Daoy (cell line): Measurements from ENCODE around the gene ZNF286A. TPM values are rescaled to one million over a fixed set of nuclear protein-coding genes. Genes with fewer than 3 reads are reported as not detected.
"Not testable (repeated sequence)": the region's sequence is repeated elsewhere in the genome, so short reads cannot be mapped to it uniquely, and the experiment has no call there.

Experiments used
- DNase-seq: peaks from one replicate; pipeline ENCODE4 v3.0.0-alpha.2; 2015; ENCODE audit warnings: low read depth
- total RNA-seq: library from RNA; depleted of rRNA; stranded (reverse); fragments of >200 nt; shearing (Covaris generic); gene quantifications from 2 replicates; pipeline ENCODE4 v1.2.3, GENCODE V29; 2014; rRNA removed

Gene ZNF286A
- 39.9 and 84.3 TPM in 2 replicates for total RNA-seq

DNA sequence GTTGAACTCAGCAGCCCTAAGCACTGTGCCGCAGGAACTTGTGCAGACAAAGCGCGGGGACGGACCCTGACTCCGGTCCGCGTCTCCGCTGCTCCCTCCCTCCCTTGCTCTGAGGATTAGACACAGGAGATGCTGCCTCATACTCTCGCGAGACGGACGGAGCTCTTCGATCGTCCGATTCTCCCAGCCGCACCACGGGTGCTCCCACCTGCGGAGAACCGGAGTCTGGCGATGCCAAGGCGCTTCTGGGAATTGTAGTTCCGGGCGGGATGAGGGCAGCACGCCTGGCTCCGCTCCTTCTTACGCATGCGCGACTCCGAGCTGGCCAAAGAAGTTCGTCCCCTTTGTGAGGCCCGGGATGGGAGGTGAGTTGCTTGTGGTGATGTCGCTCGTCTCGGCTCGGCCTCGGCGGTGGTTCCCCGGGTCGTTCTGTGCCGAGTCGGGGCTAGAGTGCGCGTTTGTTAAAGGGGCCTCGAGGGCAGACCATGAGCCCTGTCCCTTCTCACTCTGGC is at the start of gene ZNF286A:
Gene ZNF286A (plus strand): TSS at position 340 of the 512 bp plus-strand sequence. CDS start 578 bp downstream, outside the sequence.
- DNase-seq = peak; percentile 100

DNA sequence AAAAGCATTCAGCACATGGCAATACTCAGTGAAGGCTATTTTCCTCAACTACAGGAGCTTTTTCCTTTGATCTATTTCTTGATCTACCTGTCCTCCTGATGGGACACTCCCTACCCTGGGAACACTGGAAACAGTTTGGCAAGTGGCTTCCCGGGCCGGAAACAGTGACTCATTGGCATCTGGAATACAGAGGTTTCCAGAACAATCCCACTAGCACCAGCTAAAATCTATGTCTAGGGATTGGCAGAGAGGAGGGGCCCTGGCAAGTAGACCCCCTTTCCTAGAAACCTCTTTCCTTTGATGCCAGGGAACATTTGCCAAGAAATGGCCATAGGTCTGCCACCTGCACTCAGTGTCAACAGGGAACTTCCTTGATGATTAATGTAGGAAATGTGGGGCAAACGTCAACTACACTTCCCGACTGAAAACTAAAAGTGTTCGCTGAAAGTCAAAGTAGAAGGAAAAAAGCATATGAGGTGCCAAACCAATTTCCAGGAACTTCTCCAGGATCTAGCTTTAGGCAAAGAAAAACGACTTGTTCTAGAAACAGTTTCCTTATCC is 49.6 kb upstream of the ZNF286A start:
- DNase-seq = peak; percentile 76

GRCh38 chr17:15650741-15651582 is 48.6 kb upstream of the ZNF286A start:
- DNase-seq = peak; percentile 30

DNA sequence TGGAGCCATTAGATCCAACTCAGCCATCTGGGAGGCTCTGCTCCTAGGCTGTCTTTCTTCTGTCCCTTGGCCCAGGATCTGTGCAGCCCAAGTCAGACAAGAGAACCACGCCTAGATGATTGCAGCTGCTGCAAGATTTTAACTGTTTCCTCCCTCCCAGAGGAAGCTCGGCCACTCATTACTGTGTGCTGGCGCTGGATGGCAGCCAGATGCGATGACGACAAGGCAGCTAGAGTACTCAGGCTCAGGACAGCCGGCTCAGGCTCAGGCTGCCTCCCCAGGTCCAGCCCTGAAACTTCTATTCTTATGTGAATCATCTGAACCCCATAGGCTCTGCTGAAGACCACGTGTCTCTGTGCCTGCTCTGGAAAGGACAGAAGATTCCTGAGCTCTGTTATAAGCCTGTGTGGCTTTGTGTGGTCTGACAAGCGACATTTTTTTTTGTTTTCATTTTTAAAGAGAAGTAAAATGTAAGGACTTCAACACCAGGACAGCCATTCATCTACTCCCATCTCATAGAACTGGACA is 47.9 kb upstream of the ZNF286A start:
- peak; percentile 100 for DNase-seq

DNA sequence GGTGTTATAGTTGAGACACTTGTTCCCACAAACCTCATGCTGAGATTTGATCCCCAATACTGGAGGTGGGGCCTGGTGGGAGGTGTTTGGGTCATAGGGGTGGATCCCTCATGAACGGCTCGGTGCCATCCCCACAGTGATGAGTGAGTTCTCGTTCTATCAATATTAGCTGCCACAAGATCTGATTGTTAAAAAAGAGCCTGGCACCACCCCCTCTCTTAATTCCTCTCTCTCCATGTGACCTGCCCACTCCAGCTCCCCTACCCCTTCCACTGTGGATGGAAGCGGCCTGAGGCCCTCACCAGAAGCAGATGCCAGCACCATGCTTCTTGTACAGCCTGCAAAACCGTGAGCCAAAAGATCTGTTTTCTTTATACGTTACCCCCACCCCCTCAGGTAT is 46.6 kb upstream of the ZNF286A start:
- no peak for DNase-seq

- DNase-seq = not testable (repeated sequence)
Observed at GRCh38 chr17:15654401-15654800, 45.2 kb upstream of the ZNF286A start.

- no peak for DNase-seq
Observed at GRCh38 chr17:15654886-15655561, 44.5 kb upstream of the ZNF286A start.

DNA sequence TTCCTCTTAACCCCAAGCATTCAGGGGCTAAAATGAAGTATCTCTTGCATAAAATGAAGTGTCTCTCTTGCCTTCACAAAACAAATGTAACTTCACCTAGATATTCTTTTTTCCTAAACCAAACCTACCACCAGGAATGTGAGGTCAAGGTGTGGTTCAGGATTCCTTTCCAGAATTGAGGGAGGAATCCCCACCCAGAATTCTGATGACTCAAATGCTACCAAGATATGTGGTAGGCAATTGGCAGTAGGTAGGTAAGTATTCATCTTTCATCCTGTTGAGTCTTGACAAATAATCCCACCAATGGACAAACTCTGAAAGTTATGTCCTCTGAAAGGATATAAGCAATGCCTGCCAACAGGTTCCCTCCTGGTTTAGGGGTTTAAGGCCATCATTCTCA is 41.7 kb upstream of the ZNF286A start:
- DNase-seq = no peak

- DNase-seq = no peak
Observed at GRCh38 chr17:15658296-15658695, 41.3 kb upstream of the ZNF286A start.

DNA sequence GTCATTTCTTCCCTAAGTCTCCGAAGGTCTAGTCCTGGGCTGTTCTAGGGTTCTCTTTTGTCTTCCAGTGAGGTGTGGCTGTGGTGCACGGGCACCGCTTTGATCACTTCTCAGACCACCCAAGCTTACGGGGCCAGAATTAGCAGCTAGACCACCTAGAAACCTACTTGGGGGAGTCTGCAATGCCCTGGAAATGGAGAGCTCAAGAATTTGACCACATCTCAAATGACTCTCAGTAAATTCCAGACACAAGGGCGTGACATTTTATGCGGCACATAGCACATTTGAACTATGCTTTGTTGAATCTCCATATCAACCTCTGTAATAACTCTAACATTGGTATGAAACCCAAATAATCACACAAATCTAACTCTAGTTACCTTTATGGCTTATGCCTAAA is 40.3 kb upstream of the ZNF286A start:
- no peak for DNase-seq

DNA sequence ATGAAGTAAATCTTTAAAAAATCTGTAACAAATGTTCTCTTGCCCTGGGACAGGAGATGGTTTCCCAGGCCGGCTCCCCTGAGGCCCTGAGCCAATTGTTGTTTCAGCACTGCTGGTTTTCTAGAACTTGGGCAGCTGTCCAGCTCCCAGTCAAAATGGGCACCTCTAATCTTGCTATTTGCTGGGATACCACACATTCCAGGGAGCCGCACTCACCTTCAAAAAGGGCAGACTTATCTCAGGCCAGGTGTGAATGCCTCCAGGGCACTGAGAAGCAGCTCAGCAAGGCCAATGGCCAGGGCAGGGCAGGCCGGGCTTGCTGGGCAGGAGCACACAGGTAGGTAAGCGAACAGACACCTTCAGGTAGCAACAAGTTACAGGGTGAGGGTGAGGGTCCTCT is 39.9 kb upstream of the ZNF286A start:
- DNase-seq = no peak

DNA sequence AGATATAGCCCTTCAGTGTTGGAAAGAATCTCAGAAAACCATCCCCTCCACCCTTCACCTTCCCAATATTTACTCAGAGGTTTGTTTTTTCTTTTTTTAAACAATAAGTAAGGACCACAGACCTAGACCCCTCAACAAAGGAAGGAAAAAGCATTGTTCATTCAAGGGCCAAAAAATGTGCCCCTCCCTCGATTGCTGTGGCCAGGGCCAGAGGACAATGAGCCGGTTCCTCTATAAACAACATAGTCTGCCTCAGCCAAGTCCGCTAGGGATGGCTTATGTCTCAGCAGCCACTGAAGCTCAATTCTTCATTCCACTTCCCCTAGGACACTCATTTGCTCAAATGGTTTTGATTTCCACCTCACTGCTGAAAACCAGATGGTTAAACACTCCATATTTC is 39.5 kb upstream of the ZNF286A start:
- DNase-seq = no peak

DNA sequence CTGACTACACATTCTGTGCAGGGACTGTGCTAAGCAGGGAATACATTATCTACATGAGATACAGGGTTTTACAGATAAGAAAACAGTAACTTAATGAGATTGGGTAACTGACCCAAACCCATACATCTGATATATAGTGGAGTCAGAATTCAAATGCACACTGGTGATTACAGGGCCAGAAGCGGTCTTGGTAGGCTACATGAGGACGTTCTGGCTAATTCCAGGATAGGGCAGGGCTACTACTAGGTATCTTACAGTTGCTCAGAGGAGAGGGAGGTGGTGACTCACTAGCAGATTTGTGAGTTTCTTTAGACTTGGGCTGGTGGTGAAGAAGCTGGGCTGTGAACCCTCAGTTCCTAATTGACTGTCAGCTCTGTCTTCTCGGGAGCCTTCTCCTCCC is 36.9 kb upstream of the ZNF286A start:
- DNase-seq = no peak

DNA sequence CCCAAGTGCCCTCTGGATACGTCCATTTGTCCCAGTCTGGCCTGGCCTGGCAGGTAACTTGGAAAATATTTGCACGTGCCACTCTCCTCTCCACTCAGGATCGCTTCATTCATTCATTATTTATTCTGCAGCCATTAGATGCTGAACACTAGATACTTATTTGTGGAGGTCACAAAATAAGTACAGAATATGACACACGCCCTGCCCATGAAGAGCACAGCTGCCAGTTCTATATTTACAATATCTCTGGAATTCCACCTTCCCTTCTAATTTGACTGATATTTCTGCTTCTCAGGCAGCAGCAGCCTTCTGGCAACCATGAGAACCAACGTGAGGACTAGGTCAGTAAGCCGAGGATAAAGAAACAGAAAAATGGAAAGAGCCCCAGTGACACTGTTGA is 36.4 kb upstream of the ZNF286A start:
- no peak for DNase-seq

- no peak for DNase-seq
Observed at GRCh38 chr17:15663691-15664090, 35.9 kb upstream of the ZNF286A start.

- not testable (repeated sequence) for DNase-seq
Observed at GRCh38 chr17:15669526-15669925, 30.0 kb upstream of the ZNF286A start.

DNA sequence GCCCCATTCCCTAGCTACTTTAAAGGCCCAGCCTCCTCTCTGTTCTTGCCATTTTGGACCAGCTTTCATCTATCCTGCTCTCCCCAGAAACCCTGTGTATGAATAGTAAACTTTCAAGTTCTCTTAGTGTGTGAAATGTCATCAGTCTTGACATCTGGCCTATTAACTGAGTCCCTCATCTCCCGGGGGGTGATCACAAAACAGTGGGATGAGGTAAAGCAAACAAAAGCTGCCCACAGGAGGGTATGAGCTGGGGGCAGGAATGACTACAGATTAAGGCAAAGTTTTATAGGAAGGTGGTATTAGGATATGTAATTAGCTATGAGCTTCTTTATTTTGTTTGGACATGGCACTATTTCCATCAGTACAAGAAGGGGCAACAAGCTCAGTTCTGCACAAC is 24.9 kb upstream of the ZNF286A start:
- not testable (repeated sequence) for DNase-seq

DNA sequence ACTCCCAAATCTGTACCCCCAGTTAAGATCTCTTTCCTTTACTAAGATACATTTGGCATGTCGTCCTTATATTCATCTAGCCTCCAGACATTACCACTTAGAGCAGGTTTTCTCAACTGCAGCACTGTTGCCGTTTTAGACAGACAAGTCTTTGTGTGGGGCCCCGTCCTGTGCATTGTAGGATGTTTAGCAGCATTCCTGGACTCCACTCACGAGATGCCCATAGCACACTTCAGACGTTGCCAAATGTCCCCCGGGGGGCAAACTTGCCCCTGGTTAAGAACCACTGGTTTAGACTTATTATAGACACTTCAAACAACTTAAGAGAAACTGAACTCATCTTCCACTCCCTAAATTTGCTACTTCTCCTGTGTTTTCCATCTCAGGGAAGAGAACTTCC is 23.6 kb upstream of the ZNF286A start:
- DNase-seq = not testable (repeated sequence)

DNA sequence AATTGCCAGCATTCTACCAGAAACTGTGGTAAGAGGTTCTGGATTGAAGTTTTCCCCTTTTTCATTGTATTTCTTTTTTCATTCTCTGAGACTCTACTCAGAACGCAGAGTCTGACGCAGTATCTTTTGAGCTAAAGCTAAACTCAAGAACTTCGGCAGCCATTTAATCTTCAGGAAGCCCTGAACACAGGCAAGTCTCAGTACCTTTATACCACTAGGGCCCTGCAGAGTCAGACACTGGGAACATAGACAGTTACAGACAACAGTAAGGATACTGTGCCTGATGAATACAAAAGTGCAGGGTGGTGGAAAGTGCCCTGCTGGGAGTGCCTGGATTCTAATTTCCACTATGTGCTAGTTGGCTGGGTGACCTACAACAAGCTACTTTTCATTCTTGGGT is 16.4 kb upstream of the ZNF286A start:
- not testable (repeated sequence) for DNase-seq

GRCh38 chr17:15683824-15684478 is 15.6 kb upstream of the ZNF286A start, which contains the start of gene TRIM16:
Gene TRIM16, minus strand, starts transcription at chr17:15684311. Its CDS starts 32,702 bp downstream, at chr17:15651609.
- peak; percentile 74 for DNase-seq

DNA sequence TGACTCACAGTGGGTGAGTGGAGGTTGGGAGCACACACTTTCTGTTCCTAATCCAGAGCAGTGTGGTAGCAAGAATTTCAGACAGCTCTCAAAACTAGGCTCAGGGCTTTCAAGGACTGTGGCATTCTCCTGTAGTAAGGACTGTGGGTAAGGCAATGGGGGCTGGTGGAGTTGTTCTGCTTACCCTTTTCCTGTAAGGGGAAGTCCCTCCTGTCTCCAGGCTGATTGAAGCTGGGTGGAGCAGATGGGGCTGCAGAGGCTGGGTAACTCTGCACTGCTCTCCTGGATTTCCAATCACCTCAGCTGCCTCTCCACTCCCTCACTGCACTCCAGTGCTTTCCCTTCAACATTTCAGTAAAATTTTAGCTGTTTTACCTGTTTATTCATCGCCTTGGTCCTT is 12.1 kb upstream of the ZNF286A start:
- DNase-seq = not testable (repeated sequence)

- DNase-seq = not testable (repeated sequence)
Observed at GRCh38 chr17:15698967-15699366, 585 bp upstream of the ZNF286A start.
